ACHN (cell line): ENCODE measurements around the gene SLC26A4.

Experiments used
- DNase-seq: peaks from one replicate; pipeline ENCODE4 v3.0.0-alpha.2; 2015
- in situ Hi-C: cut with HindIII; loops from 2 replicates; pipeline ENCODE4 v1.10.0; 2017; ENCODE audit warnings: low sequenced_read_pairs, low pct_ligation_motif_present, low pct_unique_long_range_greater_than_20kb

SLC26A4 gene

DNA sequence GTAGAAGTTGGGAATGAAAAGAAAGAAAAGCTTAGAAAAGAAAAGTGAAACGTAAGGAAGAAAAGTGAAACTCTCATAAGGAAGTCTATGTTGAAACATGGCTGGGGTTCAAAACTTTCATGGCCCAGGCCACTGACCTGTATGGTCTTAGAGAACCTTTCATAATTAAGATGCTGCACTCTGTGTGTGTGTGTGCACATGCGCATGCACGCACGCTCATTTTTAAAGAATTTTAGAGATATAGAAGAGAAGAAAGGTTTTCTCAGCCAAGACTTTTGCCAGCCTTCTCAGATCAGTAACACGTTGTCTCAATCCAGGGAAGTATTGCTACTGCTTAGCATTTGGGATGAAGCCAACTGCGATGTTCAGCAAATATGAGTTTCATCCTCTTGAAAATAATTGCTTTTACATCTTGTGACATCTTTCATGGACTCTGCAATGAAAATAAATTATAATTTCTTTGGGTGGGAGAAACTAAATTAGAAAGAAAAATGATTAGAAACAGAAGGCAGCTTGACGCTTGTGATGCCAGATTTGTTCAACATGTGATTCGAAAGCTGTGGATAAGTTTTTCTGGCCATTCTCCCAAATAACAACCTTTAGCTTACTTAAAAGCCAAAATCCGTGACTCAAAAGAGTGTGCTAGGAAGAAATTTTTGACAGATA is 16.2 kb upstream of the SLC26A4 start:
- no peak for DNase-seq
- in situ Hi-C loops = no loop called here

DNA sequence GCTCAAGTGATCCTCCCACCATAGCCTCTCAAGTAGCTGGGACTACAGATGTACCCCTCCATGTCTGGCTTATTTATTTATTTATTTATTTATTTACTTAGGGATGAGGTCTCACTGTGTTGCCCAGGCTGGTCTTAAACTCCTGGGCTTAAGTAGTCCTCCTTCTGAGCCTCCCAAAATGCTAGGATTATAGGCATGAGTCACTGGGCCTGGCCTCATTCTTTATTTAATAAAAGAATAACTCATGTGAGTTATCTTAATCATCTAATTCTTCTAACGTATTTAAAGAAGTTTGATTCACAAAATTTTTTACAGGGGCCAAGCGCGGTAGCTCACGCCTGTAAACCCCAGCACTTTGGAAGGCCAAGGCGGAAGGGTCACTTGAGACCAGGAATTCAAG is 8.0 kb upstream of the SLC26A4 start:
- in situ Hi-C loops = no loop called here
- DNase-seq = no peak

DNA sequence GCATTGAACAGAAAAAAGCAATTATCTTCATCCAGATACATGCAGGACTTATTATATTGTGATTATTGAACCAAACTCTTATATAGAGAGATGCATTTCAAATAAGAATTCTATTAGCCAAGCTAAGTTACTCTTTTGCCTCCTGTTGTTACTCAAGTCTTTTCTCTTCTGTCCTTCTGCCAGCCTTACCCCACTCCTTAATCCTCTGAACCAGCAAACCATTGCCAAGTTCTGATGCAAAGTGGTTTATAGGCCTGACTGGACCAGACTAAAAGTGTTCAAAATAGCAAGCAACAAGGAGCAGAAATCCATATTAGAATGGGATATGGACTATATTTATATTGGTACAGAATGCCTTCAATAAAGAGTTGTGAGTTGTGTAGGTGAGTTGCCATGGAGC is 2.2 kb upstream of the SLC26A4 start:
- DNase-seq = no peak
- in situ Hi-C loops = no loop called here

DNA sequence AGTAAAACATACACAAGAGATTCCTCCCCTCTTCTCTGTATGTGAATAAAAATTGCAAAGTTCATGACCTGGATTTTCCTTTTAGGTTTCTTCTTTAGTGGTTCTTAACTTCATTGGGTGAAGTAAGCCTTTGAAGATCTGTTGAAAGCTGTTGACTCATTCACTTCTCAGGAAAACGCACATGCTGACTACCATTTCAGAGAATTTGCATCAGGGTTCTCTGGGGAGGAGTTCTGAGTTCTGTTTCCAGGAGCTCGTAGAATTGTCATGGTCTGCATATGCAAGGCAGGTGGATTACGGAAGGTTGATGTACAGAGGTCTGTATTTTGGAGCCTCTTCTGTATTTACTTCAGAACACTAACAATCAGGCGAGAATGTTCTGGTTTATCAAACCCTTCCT is 962 bp upstream of the SLC26A4 start:
- DNase-seq = peak; percentile 12
- in situ Hi-C loops = no loop called here

DNA sequence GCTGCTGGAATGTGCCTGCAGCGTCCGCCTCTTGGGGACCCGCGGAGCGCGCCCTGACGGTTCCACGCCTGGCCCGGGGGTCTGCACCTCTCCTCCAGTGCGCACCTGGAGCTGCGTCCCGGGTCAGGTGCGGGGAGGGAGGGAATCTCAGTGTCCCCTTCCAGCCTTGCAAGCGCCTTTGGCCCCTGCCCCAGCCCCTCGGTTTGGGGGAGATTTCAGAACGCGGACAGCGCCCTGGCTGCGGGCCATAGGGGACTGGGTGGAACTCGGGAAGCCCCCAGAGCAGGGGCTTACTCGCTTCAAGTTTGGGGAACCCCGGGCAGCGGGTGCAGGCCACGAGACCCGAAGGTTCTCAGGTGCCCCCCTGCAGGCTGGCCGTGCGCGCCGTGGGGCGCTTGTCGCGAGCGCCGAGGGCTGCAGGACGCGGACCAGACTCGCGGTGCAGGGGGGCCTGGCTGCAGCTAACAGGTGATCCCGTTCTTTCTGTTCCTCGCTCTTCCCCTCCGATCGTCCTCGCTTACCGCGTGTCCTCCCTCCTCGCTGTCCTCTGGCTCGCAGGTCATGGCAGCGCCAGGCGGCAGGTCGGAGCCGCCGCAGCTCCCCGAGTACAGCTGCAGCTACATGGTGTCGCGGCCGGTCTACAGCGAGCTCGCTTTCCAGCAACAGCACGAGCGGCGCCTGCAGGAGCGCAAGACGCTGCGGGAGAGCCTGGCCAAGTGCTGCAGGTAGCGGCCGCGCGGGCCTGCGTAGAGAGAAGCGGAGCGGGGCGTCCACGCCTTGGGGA is 645 bp downstream of the SLC26A4 start:
- peak; percentile 64 for DNase-seq
- in situ Hi-C loops = no loop called here

DNA sequence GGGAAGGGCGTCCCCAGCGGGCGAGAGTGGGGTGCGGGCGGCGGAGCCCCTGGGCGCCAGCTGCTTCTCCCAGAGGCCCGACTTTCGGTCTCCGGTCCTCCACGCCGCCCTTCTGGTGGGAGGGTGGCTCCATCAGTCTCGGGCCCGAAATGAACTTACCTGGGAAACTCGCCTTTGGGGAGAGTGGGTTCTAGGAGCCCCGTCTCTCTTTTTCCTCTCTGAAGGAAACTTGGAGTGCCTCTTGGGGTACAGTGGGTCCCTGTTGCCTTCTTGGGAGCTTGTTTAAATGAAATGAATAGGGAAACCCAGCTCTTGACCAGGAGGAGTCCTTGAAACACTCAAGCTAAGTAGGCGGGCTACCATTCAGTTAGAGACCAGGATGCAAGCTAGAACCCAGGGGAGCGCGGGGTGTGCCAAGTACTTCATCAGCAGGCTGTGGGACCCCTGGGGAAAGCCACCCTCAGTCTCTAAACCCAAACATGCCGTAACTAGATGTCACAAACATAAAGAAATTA is 1.3 kb downstream of the SLC26A4 start:
- DNase-seq = no peak
- in situ Hi-C loops = no loop called here

DNA sequence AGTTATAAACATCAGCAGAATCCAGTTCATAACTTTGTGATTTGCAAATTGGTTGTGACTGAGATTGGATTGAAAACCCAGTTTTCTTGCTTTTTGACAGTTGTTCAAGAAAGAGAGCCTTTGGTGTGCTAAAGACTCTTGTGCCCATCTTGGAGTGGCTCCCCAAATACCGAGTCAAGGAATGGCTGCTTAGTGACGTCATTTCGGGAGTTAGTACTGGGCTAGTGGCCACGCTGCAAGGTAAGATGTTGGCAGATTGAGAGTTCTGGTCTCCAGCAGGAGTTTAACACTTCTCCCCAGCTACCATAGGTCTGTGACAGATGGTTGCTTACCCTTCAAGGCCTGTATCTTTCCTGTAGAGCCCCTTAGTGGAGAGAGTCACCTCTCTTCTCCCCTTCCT is 2.6 kb downstream of the SLC26A4 start:
- DNase-seq = no peak
- in situ Hi-C loops = no loop called here

DNA sequence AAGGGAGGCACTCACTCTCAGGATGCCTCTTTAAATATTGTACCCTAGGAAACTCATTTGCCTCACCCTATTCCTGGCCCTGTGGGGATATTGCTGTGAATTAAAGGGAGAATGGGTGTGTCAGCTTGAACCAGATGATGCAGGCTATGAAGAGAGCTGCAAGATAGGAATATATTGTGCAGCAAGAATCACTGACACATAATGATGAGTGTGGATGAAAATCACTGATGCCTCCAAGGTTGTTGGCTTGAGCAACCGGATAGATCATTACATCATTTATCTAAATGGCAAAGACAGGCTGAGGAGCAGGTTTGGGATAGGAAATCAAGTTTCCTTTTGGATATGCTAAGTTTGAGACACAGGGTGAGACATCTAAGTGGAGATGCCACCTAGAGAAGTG is 6.2 kb downstream of the SLC26A4 start:
- no peak for DNase-seq
- in situ Hi-C loops = no loop called here

DNA sequence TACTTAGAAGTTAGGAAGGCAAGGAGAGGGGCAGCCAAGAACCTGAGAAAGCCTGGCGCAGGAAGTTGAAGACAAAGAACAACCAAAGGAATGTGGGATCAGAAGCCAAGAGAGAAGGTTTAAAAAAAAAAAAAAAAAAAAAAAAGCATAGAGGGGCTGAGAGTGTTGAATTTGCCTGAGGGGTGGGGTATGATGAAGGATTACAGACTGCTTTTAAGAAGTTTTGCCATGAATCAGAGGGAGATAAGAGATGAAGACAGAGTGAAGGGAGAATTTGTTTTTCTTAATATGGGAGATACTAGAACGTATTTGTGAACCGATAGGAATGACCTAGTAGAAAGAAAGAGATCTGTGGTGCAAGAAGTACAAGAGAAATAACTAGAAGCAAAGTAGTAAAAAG is 6.7 kb downstream of the SLC26A4 start:
- DNase-seq = no peak

DNA sequence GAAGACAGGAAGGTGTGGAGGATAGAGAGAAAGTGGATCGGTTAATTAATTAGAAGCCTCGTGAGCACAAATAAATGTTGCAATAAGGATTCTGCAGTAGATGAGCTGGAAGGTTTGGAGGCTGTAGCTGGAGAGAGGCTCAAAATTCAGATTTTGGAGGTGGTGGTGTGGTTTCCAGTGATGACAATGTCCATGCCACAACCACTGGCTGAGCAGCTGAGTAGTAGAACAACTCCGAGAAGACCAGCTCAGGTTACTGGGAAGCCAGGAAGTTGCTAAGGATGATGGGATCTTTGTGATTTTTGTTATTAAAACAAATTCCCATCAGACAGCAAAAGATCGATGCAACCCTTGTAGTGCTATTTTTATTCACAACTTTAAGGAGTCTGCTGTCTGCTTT is 7.7 kb downstream of the SLC26A4 start:
- DNase-seq = no peak
- in situ Hi-C loops = no loop called here

More for the DNA sequence above, 6.7 kb downstream of the SLC26A4 start:
- in situ Hi-C loops = no loop called here

DNA sequence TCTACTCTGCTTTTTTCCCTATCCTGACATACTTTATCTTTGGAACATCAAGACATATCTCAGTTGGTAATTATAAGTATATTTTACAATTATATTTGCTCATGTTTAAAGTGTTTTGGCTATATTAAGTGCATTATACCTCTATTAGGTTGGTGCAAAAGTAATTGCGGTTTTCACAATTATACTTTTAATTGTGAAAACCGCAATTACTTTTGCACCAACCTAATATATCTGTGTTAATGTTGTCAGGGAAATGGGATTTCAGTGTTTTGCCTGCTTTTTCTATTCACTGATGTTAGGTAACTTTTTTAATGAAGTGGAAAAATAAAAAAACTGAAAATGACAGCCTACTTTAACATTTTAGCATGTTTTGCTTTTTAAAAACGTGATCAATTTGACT is 11.6 kb downstream of the SLC26A4 start:
- DNase-seq = no peak
- in situ Hi-C loops = no loop called here

DNA sequence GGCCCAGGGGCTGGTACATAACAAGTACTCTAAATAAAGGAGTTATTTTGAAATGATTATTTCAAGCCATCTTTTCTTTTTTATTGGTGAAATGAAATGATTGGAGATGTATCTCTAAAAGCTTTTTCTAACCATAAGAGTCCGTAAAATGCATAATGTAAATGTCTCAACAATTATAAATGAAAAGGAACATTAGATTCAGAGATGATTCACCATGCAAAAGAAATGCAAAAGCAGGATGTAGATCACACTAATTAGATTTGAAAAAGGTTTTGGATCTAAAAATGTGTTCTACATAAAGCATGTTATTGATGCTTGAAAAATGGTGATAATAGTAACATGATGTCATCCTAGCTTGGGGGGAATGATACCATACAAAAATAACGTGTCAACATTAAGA is 15.6 kb downstream of the SLC26A4 start:
- no peak for DNase-seq
- in situ Hi-C loops = no loop called here

DNA sequence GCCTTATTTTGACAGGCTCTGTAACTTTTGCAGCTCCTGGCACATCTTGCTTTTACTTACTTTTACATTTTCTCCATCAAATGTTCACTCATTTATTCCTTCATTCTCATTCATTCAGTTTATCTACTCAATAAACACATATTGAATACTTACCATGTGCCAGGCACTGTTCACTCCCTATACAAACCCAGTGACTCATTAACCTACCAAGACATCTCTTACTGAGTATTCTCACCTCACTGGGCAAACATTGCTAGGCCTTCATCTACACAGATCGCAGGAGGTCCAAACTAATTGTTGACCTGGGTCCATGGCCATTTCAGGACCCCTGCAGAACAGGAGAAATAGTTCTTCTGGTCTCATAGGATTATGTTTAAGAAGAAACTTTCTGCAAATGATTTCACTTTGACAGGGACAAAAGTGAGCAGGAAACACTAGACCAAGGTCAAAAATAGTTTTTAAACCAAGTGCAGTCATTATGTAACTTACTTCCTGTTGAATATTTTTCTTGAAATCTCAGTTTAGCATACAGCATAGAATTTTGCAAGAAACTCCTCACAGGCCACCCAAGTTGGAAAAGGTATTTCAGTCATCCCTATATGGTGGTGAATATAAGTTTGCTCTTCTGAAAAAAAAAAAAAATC is 17.6 kb downstream of the SLC26A4 start:
- DNase-seq = no peak
- in situ Hi-C loops = no loop called here

DNA sequence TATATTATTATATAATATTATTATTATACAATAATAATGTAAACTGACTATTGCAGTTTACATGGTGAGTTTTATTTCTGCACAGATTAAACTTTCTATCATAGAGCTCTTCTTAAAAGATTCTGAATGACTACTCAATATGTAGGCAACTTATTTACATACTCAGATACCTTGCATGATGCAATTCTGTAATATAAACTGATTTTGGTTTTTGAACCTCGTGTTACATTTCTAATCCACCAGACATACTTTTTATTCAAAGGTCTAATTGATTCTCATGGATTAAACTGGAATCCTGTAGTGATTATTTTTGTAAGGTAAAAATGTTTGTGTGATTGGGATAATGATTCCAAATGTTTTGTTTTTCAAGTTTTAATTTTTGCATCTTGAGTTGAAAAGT is 19.9 kb downstream of the SLC26A4 start:
- no peak for DNase-seq
- in situ Hi-C loops = no loop called here

DNA sequence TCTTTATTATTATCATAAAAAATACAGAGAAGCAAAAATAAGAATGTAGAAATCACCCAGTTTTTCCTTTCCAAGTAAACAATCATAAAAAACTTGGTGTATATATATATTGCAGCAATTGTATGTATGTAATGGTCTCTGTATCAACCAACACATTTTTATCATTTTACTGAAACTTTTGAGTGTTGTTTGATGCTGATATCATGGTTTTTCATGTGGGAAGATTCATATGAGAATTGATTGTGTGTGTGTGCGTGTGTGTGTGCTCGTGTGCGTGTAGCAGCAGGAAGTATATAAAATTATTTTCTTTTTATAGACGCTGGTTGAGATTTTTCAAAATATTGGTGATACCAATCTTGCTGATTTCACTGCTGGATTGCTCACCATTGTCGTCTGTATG is 22.3 kb downstream of the SLC26A4 start:
- DNase-seq = no peak
- in situ Hi-C loops = no loop called here

DNA sequence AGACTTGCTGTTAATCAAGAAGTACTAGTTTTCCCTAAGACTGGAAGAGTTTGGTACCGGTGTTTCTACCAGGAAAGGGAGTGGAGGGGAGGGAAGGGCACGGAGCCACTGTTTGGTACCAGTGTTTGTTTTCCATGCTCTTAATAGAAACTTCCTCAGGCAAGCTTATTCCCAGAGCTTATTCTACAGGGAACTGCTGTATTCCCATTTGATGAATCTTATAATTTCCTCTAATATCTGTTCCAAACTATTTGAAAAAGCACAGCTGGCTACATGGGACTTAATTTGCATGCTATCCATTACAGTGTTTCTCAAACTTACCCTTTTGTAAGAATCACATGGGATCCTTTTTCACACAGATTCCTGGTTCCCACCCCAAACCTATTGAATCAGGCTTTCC is 23.7 kb downstream of the SLC26A4 start:
- in situ Hi-C loops = no loop called here
- no peak for DNase-seq

DNA sequence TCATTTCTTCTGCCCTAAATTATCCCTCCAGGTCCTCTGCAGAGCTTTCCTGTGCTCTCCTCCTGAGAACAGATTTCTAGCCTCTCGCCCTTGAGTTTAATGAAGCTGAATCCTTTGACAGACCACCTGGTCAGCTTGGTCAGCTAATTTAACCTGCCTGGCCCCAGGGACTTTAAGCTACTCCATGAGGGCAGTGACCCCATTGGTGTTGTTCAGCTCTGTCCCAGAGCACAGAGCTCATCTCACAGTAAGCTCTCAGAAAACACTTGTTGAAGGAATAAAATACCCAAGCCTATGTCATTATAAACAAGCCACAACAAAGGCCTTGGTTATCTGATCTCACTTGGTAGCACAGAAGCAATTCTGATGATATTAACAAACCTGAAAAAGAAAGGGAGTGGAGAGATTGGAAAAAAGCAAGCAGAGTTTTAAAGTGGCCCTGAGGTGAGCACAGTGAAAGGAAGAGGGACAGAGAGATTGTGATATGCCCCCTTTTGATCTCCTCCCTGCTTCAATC is 24.4 kb downstream of the SLC26A4 start:
- DNase-seq = no peak
- in situ Hi-C loops = no loop called here

DNA sequence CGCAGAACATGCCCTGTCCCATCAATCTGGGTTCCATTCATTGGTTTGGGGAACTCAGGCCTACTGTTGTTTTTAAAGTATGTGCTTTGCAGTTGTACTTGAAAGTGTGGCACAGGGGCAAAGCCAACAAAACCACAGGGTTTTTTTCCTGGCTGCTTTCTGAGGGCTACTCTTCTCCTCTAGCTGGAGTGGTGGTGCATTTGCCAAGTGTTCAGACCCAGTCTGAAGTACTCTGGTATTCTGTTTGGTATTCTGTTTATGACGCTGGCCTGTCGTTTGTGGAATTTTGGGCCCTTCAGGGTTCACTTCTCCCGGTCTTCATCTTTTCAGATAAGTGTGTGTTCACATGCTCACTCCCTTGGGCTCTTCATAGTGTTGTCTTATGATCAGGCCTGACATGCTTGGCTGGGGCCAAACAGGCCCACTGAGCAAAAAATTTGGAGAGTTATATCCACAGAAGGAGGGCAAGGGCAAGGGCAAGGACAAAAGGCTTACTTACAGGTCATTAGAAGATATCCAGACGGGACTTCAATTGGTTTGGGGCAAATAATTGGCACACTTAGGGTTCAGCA is 26.3 kb downstream of the SLC26A4 start:
- in situ Hi-C loops = no loop called here
- DNase-seq = no peak

DNA sequence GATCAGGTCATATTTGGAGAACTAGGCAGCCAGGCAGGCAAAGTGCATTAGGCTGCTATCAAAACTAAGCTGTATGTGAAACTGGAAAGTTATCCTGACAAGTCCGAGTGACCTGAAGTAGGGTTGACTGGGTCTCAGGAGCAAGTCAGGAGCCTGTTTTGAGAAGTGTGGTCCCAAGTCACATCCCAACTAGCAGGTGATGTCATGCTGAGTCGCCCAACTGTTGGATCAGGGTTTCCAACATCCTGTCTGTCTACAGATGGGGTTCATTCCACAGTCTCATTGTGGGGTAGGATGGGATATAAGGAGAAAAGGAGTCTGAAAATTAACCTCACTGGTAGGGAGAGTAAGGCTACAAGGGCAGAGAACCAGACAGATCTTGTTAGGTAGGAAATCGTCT is 27.0 kb downstream of the SLC26A4 start:
- DNase-seq = peak; percentile 9
- in situ Hi-C loops = no loop called here
